Smooth muscle cell (in vitro differentiated cells): ENCODE data around the gene ADAMTSL1. TPM values are rescaled to one million over a fixed set of nuclear protein-coding genes. Genes with fewer than 3 reads are reported as not detected.

ENCODE experiments used
- DNase-seq: peaks from one replicate; lab custom pipeline; 2025; ENCODE audit not compliant: unreplicated experiment; lab: John Stamatoyannopoulos, UW
- H2AFZ ChIP-seq: fragments of 200-600 bp; sonication (generic); 2 replicates; pipeline ENCODE4 v1.6.0; 2016; ENCODE audit warnings: antibody characterized with exemption, low read depth, mild to moderate bottlenecking
- H3F3A ChIP-seq: fragments of 200-600 bp; sonication (generic); 2 replicates; pipeline ENCODE4 v1.6.0; 2017; ENCODE audit warnings: antibody characterized with exemption, low read depth
- H3K27ac ChIP-seq: fragments of 200-600 bp; sonication (generic); 2 replicates; pipeline ENCODE4 v1.5.1; 2016; ENCODE audit warnings: low read depth, mild to moderate bottlenecking
- H3K27me3 ChIP-seq: fragments of 200-600 bp; sonication (generic); 2 replicates; pipeline ENCODE4 v1.6.1; 2016; ENCODE audit warnings: low read depth, mild to moderate bottlenecking
- H3K36me3 ChIP-seq: fragments of 200-600 bp; sonication (generic); 2 replicates; pipeline ENCODE4 v1.5.1; 2016; ENCODE audit warnings: low read depth
- H3K4me1 ChIP-seq: fragments of 200-600 bp; sonication (generic); 2 replicates; pipeline ENCODE4 v1.5.1; 2016; ENCODE audit warnings: low read depth
- H3K4me2 ChIP-seq: fragments of 200-600 bp; sonication (generic); 2 replicates; pipeline ENCODE4 v1.6.0; 2016; ENCODE audit warnings: mild to moderate bottlenecking
- H3K4me3 ChIP-seq: fragments of 200-600 bp; sonication (generic); 2 replicates; pipeline ENCODE4 v1.5.1; 2016; ENCODE audit warnings: mild to moderate bottlenecking
- H3K79me2 ChIP-seq: fragments of 200-600 bp; sonication (generic); 2 replicates; pipeline ENCODE4 v1.6.0; 2016; ENCODE audit warnings: low read depth, mild to moderate bottlenecking
- H3K9ac ChIP-seq: fragments of 200-600 bp; sonication (generic); 2 replicates; pipeline ENCODE4 v1.6.0; 2016; ENCODE audit warnings: low read depth
- H3K9me3 ChIP-seq: fragments of 200-600 bp; sonication (generic); replicated peaks from 2 replicates; pipeline ENCODE4 v1.5.1; 2016; ENCODE audit warnings: low read depth
- H4K20me1 ChIP-seq: fragments of 200-600 bp; sonication (generic); 2 replicates; pipeline ENCODE4 v1.6.0; 2016; ENCODE audit warnings: low read depth
- WGBS: methylation state at CpG from one replicate; pipeline ENCODE4 v1.1.7; 2016; ENCODE audit warnings: low lambda C conversion rate; 5-methylcytosine and 5-hydroxymethylcytosine counted together
- polyA plus RNA-seq: library from polyadenylated mRNA; unstranded; fragments of >200 nt; fragmentation: Nextera tagmentation; extraction: Ambion mirVana; gene quantifications from 2 replicates; pipeline ENCODE4 v1.2.1, GENCODE V29; 2016
- total RNA-seq: library from RNA; depleted of rRNA; stranded (reverse); fragments of >200 nt; gene quantifications from 2 replicates; pipeline ENCODE4 v1.2.3, GENCODE V29; 2014
- TF ChIP-seq, protein P1 (sequence below): fragments of 200-600 bp; sonication (generic); IDR thresholded peaks from 2 replicates; pipeline ENCODE4 v1.5.1; 2017; ENCODE audit warnings: borderline replicate concordance, mild to moderate bottlenecking, antibody characterized with exemption; ENCODE audit not compliant: insufficient read depth, poor library complexity, severe bottlenecking

ADAMTSL1 gene
- total and polyA plus RNA-seq, 2 experiments from 2014 or later = 4.3 to 4.4 TPM

DNA sequence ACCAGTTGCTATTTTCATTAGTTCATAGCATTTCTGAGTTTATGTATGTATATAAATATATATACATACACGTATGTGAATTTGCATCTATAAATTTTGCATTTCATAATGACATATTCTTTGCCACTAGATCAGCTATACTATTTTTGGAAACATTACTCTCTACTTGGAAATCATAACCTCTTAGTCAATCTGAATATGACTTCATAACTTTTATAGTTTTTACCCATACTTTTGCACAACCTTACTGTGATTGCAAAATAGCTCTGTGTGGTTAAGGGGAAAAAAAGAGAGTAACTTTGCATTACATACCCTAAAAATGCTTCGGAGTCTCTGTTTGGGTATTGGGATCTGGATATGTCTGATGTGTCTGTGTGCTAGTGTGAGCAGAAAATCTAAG lies 44.9 kb upstream of the ADAMTSL1 start:
- Histone ChIP-seq H3K9me3 (no peaks in the 10 kb centered on the region), H3K9ac (no peak overlapping the region), H3F3A (no peaks in the 10 kb centered on the region), H4K20me1 (no peaks in the 10 kb centered on the region), H3K4me1 (no peaks in the 10 kb centered on the region), H3K36me3 (no peaks in the 10 kb centered on the region), H3K4me2 (peak overlapping the region; percentile 49), H3K27ac (no peak overlapping the region), H3K27me3 (no peaks in the 10 kb centered on the region), H3K79me2 (no peaks in the 10 kb centered on the region), H2AFZ (no peak overlapping the region), H3K4me3 (no peak overlapping the region)
- WGBS = 68% methylated on average over 2 of the region's 2 CpGs
- TF ChIP-seq, protein P1, sequence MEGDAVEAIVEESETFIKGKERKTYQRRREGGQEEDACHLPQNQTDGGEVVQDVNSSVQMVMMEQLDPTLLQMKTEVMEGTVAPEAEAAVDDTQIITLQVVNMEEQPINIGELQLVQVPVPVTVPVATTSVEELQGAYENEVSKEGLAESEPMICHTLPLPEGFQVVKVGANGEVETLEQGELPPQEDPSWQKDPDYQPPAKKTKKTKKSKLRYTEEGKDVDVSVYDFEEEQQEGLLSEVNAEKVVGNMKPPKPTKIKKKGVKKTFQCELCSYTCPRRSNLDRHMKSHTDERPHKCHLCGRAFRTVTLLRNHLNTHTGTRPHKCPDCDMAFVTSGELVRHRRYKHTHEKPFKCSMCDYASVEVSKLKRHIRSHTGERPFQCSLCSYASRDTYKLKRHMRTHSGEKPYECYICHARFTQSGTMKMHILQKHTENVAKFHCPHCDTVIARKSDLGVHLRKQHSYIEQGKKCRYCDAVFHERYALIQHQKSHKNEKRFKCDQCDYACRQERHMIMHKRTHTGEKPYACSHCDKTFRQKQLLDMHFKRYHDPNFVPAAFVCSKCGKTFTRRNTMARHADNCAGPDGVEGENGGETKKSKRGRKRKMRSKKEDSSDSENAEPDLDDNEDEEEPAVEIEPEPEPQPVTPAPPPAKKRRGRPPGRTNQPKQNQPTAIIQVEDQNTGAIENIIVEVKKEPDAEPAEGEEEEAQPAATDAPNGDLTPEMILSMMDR = no peak
- DNase-seq = no peak

- H3K27ac ChIP-seq = no peak overlapping the region
- peaks cover 13% of the 10 kb centered on the region for H3K4me1 ChIP-seq
- H3K4me3 ChIP-seq = no peak overlapping the region
- H3K36me3 ChIP-seq = no peaks in the 10 kb centered on the region
- H3K79me2 ChIP-seq = no peaks in the 10 kb centered on the region
- TF ChIP-seq, protein P1 = no peak
- H2AFZ ChIP-seq = no peak overlapping the region
- no peak overlapping the region for H3K4me2 ChIP-seq
- H3F3A ChIP-seq = no peaks in the 10 kb centered on the region
- no peaks in the 10 kb centered on the region for H3K9me3 ChIP-seq
- no peaks in the 10 kb centered on the region for H3K27me3 ChIP-seq
- no peak overlapping the region for H3K9ac ChIP-seq
- no peak for DNase-seq
- H4K20me1 ChIP-seq = no peaks in the 10 kb centered on the region
Measured at GRCh38 chr9:18433620-18434019, 40.3 kb upstream of the ADAMTSL1 start.

GRCh38 chr9:18437315-18438201 lies 36.4 kb upstream of the ADAMTSL1 start:
- DNase-seq = no peak
- Histone ChIP-seq H3K9ac (peak overlapping the region; percentile 29), H3K4me3 (peak overlapping the region; percentile 45), H3F3A (no peaks in the 10 kb centered on the region), H3K27me3 (no peaks in the 10 kb centered on the region), H3K36me3 (no peaks in the 10 kb centered on the region), H2AFZ (peak overlapping the region; percentile 77), H3K4me1 (peaks cover 22% of the 10 kb centered on the region), H3K27ac (peak overlapping the region; percentile 22), H3K4me2 (peak overlapping the region; percentile 84), H3K79me2 (no peaks in the 10 kb centered on the region), H4K20me1 (no peaks in the 10 kb centered on the region), H3K9me3 (no peaks in the 10 kb centered on the region)
- WGBS = 11% methylated on average over 9 of the region's 9 CpGs
- TF ChIP-seq, protein P1 = no peak
